ENCODE measurements around the gene NAT14.

DNA sequence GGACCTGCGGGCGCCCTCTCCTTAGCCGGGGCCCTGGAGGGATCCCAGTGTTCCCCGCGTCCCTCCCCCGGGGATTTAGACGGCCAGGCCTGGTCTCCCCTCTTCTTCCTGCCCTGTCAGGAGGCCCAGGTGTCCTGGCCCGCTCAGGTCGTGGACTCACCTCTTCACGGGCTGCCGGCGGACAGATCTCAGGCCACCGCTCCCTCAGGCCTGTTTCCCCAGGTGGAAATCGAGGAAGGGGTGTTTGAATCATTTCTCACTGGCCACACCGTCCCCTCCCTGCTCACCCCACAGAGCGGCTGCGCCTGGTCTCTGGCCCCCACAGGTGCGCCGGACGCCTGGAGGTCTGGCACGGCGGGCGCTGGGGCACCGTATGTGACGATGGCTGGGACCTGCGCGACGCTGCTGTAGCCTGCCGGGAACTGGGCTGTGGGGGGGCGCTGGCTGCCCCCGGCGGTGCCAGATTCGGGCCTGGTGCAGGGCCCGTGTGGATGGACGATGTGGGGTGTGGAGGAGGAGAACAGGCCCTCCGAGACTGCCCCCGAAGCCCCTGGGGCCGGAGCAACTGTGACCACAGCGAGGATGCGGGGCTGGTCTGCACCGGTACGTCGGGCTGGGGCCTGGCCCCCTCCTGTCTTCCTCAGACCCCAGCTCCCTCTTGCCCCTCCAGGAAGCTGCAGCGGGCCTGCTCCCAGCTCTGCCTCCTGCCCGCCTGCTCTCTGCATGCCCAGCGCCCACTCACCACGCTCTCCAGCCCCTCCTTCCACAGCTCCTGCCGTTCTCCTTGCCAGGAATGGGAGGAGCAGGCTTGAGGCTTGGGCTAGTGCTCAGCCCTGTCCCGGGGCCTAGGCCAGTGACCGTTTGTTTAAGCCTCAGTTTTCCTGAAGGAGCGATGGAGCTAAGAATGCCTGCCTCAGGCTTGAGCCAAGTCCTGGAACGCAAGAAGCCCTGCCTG, 5.8 kb downstream of the NAT14 start:
- no peak for TF ChIP-seq CTCF (IDR thresholded peaks at IDR 0.05)
- no peak for TF ChIP-seq TCF7L2 (IDR thresholded peaks at IDR 0.05; ENCODE audit: low read depth, low read length)

Measured in Panc1 (cell line).